Measurements from ENCODE around the gene NTRK3.

DNA sequence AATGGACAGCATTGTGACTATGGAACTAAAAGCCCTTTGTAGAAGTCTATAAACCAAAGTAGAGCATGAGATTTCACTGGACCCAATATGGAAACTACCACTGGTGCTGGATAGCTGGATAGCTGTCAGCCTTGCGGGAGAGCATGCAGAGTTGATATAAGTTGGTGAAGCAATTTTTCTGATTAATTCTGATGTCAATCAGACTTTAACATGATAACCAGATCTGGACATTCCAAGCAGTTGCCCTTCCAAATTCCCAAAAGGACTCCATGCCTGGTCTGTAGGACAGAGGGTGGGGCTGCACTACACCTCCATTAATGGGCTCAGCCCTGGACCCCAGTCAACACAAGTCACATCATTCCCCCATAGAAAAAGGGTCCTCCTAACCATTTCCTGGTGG lies 437.8 kb downstream of the NTRK3 start:
- TF ChIP-seq, protein P1, sequence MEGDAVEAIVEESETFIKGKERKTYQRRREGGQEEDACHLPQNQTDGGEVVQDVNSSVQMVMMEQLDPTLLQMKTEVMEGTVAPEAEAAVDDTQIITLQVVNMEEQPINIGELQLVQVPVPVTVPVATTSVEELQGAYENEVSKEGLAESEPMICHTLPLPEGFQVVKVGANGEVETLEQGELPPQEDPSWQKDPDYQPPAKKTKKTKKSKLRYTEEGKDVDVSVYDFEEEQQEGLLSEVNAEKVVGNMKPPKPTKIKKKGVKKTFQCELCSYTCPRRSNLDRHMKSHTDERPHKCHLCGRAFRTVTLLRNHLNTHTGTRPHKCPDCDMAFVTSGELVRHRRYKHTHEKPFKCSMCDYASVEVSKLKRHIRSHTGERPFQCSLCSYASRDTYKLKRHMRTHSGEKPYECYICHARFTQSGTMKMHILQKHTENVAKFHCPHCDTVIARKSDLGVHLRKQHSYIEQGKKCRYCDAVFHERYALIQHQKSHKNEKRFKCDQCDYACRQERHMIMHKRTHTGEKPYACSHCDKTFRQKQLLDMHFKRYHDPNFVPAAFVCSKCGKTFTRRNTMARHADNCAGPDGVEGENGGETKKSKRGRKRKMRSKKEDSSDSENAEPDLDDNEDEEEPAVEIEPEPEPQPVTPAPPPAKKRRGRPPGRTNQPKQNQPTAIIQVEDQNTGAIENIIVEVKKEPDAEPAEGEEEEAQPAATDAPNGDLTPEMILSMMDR (IDR thresholded peaks at IDR 0.05; ENCODE audit: insufficient read depth, low read length), result no peak
- TF ChIP-seq, protein P2, sequence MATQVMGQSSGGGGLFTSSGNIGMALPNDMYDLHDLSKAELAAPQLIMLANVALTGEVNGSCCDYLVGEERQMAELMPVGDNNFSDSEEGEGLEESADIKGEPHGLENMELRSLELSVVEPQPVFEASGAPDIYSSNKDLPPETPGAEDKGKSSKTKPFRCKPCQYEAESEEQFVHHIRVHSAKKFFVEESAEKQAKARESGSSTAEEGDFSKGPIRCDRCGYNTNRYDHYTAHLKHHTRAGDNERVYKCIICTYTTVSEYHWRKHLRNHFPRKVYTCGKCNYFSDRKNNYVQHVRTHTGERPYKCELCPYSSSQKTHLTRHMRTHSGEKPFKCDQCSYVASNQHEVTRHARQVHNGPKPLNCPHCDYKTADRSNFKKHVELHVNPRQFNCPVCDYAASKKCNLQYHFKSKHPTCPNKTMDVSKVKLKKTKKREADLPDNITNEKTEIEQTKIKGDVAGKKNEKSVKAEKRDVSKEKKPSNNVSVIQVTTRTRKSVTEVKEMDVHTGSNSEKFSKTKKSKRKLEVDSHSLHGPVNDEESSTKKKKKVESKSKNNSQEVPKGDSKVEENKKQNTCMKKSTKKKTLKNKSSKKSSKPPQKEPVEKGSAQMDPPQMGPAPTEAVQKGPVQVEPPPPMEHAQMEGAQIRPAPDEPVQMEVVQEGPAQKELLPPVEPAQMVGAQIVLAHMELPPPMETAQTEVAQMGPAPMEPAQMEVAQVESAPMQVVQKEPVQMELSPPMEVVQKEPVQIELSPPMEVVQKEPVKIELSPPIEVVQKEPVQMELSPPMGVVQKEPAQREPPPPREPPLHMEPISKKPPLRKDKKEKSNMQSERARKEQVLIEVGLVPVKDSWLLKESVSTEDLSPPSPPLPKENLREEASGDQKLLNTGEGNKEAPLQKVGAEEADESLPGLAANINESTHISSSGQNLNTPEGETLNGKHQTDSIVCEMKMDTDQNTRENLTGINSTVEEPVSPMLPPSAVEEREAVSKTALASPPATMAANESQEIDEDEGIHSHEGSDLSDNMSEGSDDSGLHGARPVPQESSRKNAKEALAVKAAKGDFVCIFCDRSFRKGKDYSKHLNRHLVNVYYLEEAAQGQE (IDR thresholded peaks at IDR 0.05; ENCODE audit: insufficient replicate concordance, low read depth), result no peak
- no peak for TF ChIP-seq POLR2AphosphoS5 (IDR thresholded peaks at IDR 0.05; ENCODE audit: low read depth)
- TF ChIP-seq GABPA (IDR thresholded peaks at IDR 0.05; ENCODE audit: low read depth), result no peak
